Effector memory CD8-positive, alpha-beta T cell (primary cell): ENCODE results near the gene SERPINA4.
"Not testable (repeated sequence)": the region's sequence is repeated elsewhere in the genome, so short reads cannot be mapped to it uniquely, and the experiment has no call there.

ENCODE experiments used
- ATAC-seq: fragments of 150-1000 bp; cut with Tn5 transposase; replicated peaks from 2 replicates; pipeline ENCODE4 v1.10.0; 2021; ENCODE audit warnings: mild to moderate bottlenecking, moderate library complexity
- DNase-seq, 3 experiments: peaks; one replicate each; pipeline ENCODE4 v3.0.0; 2021
- H3K27ac Mint-ChIP-seq, 2 donors: one replicate each; pipeline ENCODE4 v1.8.0; 2022; ENCODE audit warnings: mild to moderate bottlenecking in 2 of 2, mixed read lengths in 2 of 2, moderate library complexity in 2 of 2
- H3K27me3 Mint-ChIP-seq, 2 donors: one replicate each; pipeline ENCODE4 v1.8.0; 2022; ENCODE audit warnings: mixed read lengths in 2 of 2
- H3K36me3 Mint-ChIP-seq: one replicate; pipeline ENCODE4 v1.8.0; 2022; ENCODE audit warnings: mild to moderate bottlenecking, moderate library complexity, mixed read lengths; ENCODE audit not compliant: insufficient read depth
- H3K4me1 Mint-ChIP-seq, 2 donors: one replicate each; pipeline ENCODE4 v1.8.0; 2022; ENCODE audit warnings: low read depth in 2 of 2, mixed read lengths in 2 of 2
- H3K4me3 Mint-ChIP-seq, 2 donors: one replicate each; pipeline ENCODE4 v1.8.0; 2022; ENCODE audit warnings: mild to moderate bottlenecking in 2 of 2, mixed read lengths in 2 of 2, moderate library complexity in 2 of 2
- H3K9me3 Mint-ChIP-seq, 2 donors: one replicate each; pipeline ENCODE4 v1.8.0; 2022; ENCODE audit warnings: mixed read lengths in 2 of 2

SERPINA4 gene

GRCh38 chr14:94568186-94568585 lies 6.9 kb downstream of the SERPINA4 start:
- no peak for DNase-seq
- Mint-ChIP-seq H3K27me3 (peaks cover 6 to 16% of the 10 kb centered on the region in 2 donors), H3K36me3 (no peaks in the 10 kb centered on the region)

GRCh38 chr14:94569381-94570001 lies 8.2 kb downstream of the SERPINA4 start:
- no peaks in the 10 kb centered on the region for H3K4me1 Mint-ChIP-seq
- H3K27me3 Mint-ChIP-seq = peaks cover 0 to 8% of the 10 kb centered on the region in 2 donors
- no peak overlapping the region for H3K27ac Mint-ChIP-seq
- DNase-seq (no peak), ATAC-seq (no peak)
- peaks cover 0 to 2% of the 10 kb centered on the region in 2 donors for H3K9me3 Mint-ChIP-seq
- H3K36me3 Mint-ChIP-seq = no peaks in the 10 kb centered on the region
- no peak overlapping the region for H3K4me3 Mint-ChIP-seq

More at GRCh38 chr14:94568186-94568585, 6.9 kb downstream of the SERPINA4 start:
- no peak for ATAC-seq
- Mint-ChIP-seq H3K27ac (no peak overlapping the region), H3K9me3 (peaks cover 0 to 2% of the 10 kb centered on the region in 2 donors), H3K4me1 (no peaks in the 10 kb centered on the region), H3K4me3 (no peak overlapping the region)

GRCh38 chr14:94570002-94570400 lies 8.8 kb downstream of the SERPINA4 start:
- DNase-seq = no peak
- H3K4me1 Mint-ChIP-seq = no peaks in the 10 kb centered on the region
- H3K27me3 Mint-ChIP-seq = peaks cover 0 to 8% of the 10 kb centered on the region in 2 donors
- peaks cover 0 to 2% of the 10 kb centered on the region in 2 donors for H3K9me3 Mint-ChIP-seq
- no peak overlapping the region for H3K4me3 Mint-ChIP-seq
- no peaks in the 10 kb centered on the region for H3K36me3 Mint-ChIP-seq
- ATAC-seq = no peak
- no peak overlapping the region for H3K27ac Mint-ChIP-seq

- DNase-seq (no peak), ATAC-seq (no peak)
- Mint-ChIP-seq H3K4me1 (no peaks in the 10 kb centered on the region), H3K4me3 (no peak overlapping the region), H3K36me3 (no peaks in the 10 kb centered on the region), H3K9me3 (peaks cover 0 to 2% of the 10 kb centered on the region in 2 donors), H3K27ac (no peak overlapping the region), H3K27me3 (peaks cover 0 to 8% of the 10 kb centered on the region in 2 donors)
Measured at GRCh38 chr14:94570440-94570839, 9.2 kb downstream of the SERPINA4 start.

DNA sequence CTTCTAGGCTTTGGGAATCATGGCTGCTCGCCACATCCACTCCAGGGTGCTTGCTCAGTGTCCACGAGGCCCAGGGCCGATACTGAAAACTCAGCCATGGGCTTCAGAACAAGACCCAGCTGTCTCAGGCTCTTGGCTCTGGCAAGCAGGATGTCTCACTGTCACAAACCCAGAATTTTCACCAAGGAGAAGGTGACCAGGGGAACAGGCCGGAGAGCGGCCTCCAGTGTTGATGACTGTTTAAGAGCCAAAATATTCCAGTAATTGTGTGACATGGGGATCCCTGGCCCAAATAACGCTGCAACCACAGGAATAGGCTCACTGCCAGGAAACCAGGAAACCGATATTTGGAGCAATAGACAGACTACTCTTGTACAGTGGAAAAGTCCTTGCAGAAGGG lies 10.2 kb downstream of the SERPINA4 start:
- Mint-ChIP-seq H3K4me1 (no peaks in the 10 kb centered on the region), H3K27ac (no peak overlapping the region), H3K4me3 (no peak overlapping the region), H3K27me3 (peaks cover 0 to 8% of the 10 kb centered on the region in 2 donors), H3K36me3 (no peaks in the 10 kb centered on the region), H3K9me3 (peaks cover 0 to under 1% of the 10 kb centered on the region in 2 donors)
- DNase-seq = no peak
- ATAC-seq = no peak

GRCh38 chr14:94571950-94572349 lies 10.7 kb downstream of the SERPINA4 start:
- Mint-ChIP-seq H3K27ac (no peak overlapping the region), H3K36me3 (no peaks in the 10 kb centered on the region), H3K9me3 (no peaks in the 10 kb centered on the region), H3K4me3 (no peak overlapping the region), H3K4me1 (no peaks in the 10 kb centered on the region), H3K27me3 (peaks cover 0 to 8% of the 10 kb centered on the region in 2 donors)
- ATAC-seq (no peak), DNase-seq (no peak)

- Mint-ChIP-seq H3K9me3 (no peaks in the 10 kb centered on the region), H3K36me3 (no peaks in the 10 kb centered on the region), H3K27ac (no peak overlapping the region), H3K4me3 (no peak overlapping the region), H3K4me1 (no peaks in the 10 kb centered on the region), H3K27me3 (peaks cover 0 to 8% of the 10 kb centered on the region in 2 donors)
- ATAC-seq = no peak
- DNase-seq = no peak
Measured at GRCh38 chr14:94572637-94573303, 11.5 kb downstream of the SERPINA4 start.

GRCh38 chr14:94573475-94574277 lies 12.4 kb downstream of the SERPINA4 start:
- Mint-ChIP-seq H3K27me3 (peaks cover 0 to 8% of the 10 kb centered on the region in 2 donors), H3K4me1 (no peaks in the 10 kb centered on the region), H3K9me3 (no peaks in the 10 kb centered on the region), H3K4me3 (no peak overlapping the region), H3K36me3 (no peaks in the 10 kb centered on the region), H3K27ac (no peak overlapping the region)
- no peak for DNase-seq
- ATAC-seq = no peak

DNA sequence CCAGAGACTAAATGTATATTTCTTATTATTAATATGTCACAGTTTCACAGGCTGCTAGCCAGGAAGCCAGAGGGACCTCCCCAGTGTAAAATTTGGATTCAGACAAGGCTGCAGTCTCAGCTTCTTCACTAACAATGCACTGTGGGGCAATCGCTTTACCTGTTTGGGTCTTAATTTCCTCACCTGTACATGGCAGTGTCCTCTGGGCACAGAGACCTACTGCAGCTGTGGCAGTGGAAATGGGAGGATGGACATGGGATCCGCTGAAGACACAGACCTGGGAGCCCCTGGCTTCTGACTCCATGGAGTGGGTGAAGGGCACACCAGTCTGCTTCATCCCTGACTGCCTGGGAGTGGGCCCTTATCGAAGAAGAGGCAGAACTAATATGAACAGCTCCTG lies 13.1 kb downstream of the SERPINA4 start:
- Mint-ChIP-seq H3K4me1 (no peaks in the 10 kb centered on the region), H3K9me3 (peaks cover 0 to 1% of the 10 kb centered on the region in 2 donors), H3K27me3 (peaks cover 6 to 8% of the 10 kb centered on the region in 2 donors), H3K36me3 (no peaks in the 10 kb centered on the region), H3K27ac (no peak overlapping the region), H3K4me3 (no peak overlapping the region)
- DNase-seq (no peak), ATAC-seq (no peak)

DNA sequence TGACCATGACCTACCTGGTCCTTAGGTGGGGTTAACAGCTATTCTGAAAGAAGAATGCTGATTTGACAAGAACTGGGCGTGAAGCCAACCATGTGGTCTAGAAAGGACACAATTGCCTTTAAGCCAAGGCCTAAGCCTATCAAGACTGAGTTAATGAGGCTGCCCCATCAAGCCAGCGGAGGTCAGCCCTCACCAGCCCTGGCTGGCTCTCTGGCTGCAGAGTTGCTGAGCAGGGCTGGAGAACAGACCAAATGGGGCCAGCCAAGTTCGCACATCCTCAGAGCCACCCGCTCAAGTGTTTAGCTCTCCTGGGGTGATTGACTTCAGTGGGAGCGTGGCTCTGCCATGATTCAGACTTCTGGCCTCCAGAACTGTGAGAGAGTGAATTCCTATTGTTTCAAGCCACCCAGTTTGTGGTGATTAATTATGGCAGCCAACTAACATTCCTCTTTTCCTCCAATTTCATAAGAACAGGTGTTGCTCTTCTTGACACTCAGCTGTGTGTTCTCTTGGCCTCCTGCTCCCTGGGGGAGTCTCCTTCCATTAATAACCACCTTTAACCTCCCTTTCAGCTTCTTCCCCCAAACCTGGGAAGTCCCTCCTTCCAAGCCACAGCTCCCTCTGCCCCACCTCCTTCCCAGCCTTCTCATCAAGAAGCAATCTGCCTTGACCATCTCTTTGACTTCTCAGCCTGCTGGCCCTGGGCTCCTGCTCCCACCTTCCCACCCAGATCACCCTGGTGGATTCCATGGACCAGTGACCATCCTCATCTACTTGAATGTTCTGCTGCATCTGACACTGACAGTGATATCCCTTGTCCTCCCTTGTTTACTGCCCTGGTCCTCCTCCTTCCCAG lies 14.7 kb downstream of the SERPINA4 start:
- Mint-ChIP-seq H3K4me1 (no peaks in the 10 kb centered on the region), H3K4me3 (no peak overlapping the region), H3K27me3 (peaks cover under 1 to 9% of the 10 kb centered on the region in 2 donors), H3K36me3 (no peaks in the 10 kb centered on the region), H3K27ac (no peak overlapping the region), H3K9me3 (peaks cover 0 to 1% of the 10 kb centered on the region in 2 donors)
- ATAC-seq (no peak), DNase-seq (no peak)

GRCh38 chr14:94577472-94577871 lies 16.2 kb downstream of the SERPINA4 start:
- not testable (repeated sequence) for H3K36me3 Mint-ChIP-seq, H3K4me3 Mint-ChIP-seq, ATAC-seq, H3K9me3 Mint-ChIP-seq, H3K27me3 Mint-ChIP-seq, DNase-seq, H3K27ac Mint-ChIP-seq, H3K4me1 Mint-ChIP-seq

GRCh38 chr14:94578712-94579111 lies 17.5 kb downstream of the SERPINA4 start:
- Mint-ChIP-seq H3K4me3 (no peak overlapping the region), H3K27me3 (peaks cover 12 to 18% of the 10 kb centered on the region in 2 donors), H3K36me3 (peaks cover 3% of the 10 kb centered on the region), H3K9me3 (peaks cover 0 to 1% of the 10 kb centered on the region in 2 donors), H3K4me1 (no peaks in the 10 kb centered on the region), H3K27ac (no peak overlapping the region)
- DNase-seq (no peak), ATAC-seq (no peak)
